H9 (cell line): ENCODE results near the gene CABLES2. TPM values are rescaled to one million over a fixed set of nuclear protein-coding genes. Genes with fewer than 3 reads are reported as not detected.
A peak's percentile ranks its signal among the peaks of the same experiment; 100 is the strongest.

ENCODE experiments used
- DNase-seq: peaks from one replicate; pipeline ENCODE4 v3.0.0-alpha.2; 2017
- H2AFZ ChIP-seq: one replicate; pipeline ENCODE4 v1.6.1; 2013; ENCODE audit warnings: mild to moderate bottlenecking, low read length, control low read depth, moderate library complexity
- H2AK5ac ChIP-seq: 2 replicates; pipeline ENCODE4 v1.6.1; 2013; ENCODE audit warnings: low read length, control low read depth, mixed read lengths; ENCODE audit not compliant: insufficient read length
- H2BK120ac ChIP-seq: one replicate; pipeline ENCODE4 v1.6.1; 2013; ENCODE audit warnings: low read depth, mild to moderate bottlenecking, low read length, control low read depth, inconsistent platforms; ENCODE audit not compliant: poor library complexity, severe bottlenecking
- H2BK12ac ChIP-seq: 2 replicates; pipeline ENCODE4 v1.6.1; 2013; ENCODE audit warnings: low read length, control low read depth, mixed read lengths, low read depth; ENCODE audit not compliant: insufficient read length
- H2BK15ac ChIP-seq: 2 replicates; pipeline ENCODE4 v1.6.1; 2013; ENCODE audit warnings: low read depth, low read length, control low read depth
- H2BK20ac ChIP-seq: one replicate; pipeline ENCODE4 v1.6.1; 2013; ENCODE audit warnings: low read depth, mild to moderate bottlenecking, low read length, control low read depth, inconsistent platforms; ENCODE audit not compliant: poor library complexity, severe bottlenecking
- H2BK5ac ChIP-seq: 2 replicates; pipeline ENCODE4 v1.6.1; 2013; ENCODE audit warnings: low read length, control low read depth, mixed read lengths; ENCODE audit not compliant: insufficient read length
- H3K14ac ChIP-seq: 2 replicates; pipeline ENCODE4 v1.6.1; 2013; ENCODE audit warnings: low read length, control low read depth; ENCODE audit not compliant: insufficient read depth
- H3K18ac ChIP-seq: 2 replicates; pipeline ENCODE4 v1.6.1; 2013; ENCODE audit warnings: low read depth, mild to moderate bottlenecking, mixed read lengths, low read length, control low read depth; ENCODE audit not compliant: insufficient read length
- H3K23ac ChIP-seq: 2 replicates; pipeline ENCODE4 v1.6.1; 2013; ENCODE audit warnings: low read length, control low read depth, mixed read lengths, low read depth; ENCODE audit not compliant: insufficient read length
- H3K23me2 ChIP-seq: 2 replicates; pipeline ENCODE4 v1.6.1; 2013; ENCODE audit warnings: low read depth, mild to moderate bottlenecking, mixed read lengths, low read length, control low read depth; ENCODE audit not compliant: insufficient read length, poor library complexity, severe bottlenecking
- H3K27ac ChIP-seq: 2 replicates; pipeline ENCODE4 v1.5.1; 2013; ENCODE audit warnings: low read length, control low read depth, mixed read lengths, low read depth; ENCODE audit not compliant: insufficient read length
- H3K27me3 ChIP-seq: 2 replicates; pipeline ENCODE4 v1.6.1; 2013; ENCODE audit warnings: low read length, control low read depth, inconsistent platforms; ENCODE audit not compliant: insufficient read depth
- H3K4ac ChIP-seq: 2 replicates; pipeline ENCODE4 v1.6.1; 2013; ENCODE audit warnings: low read depth, mild to moderate bottlenecking, control low read depth, inconsistent platforms, low read length, moderate library complexity
- H3K4me1 ChIP-seq: 2 replicates; pipeline ENCODE4 v1.6.1; 2013; ENCODE audit warnings: low read length, control low read depth, inconsistent platforms; ENCODE audit not compliant: insufficient read depth
- H3K4me2 ChIP-seq: 2 replicates; pipeline ENCODE4 v1.6.1; 2013; ENCODE audit warnings: low read length, control low read depth, mixed read lengths; ENCODE audit not compliant: insufficient read length, insufficient read depth
- H3K56ac ChIP-seq: 2 replicates; pipeline ENCODE4 v1.6.1; 2013; ENCODE audit warnings: low read depth, mild to moderate bottlenecking, mixed read lengths, low read length, control low read depth; ENCODE audit not compliant: insufficient read length
- H3K79me1 ChIP-seq: 2 replicates; pipeline ENCODE4 v1.6.1; 2013; ENCODE audit warnings: low read depth, mild to moderate bottlenecking, moderate library complexity, low read length, control low read depth, inconsistent platforms; ENCODE audit not compliant: insufficient read depth, poor library complexity, severe bottlenecking
- H3K79me2 ChIP-seq: 2 replicates; pipeline ENCODE4 v1.6.1; 2013; ENCODE audit warnings: low read length, control low read depth, inconsistent platforms; ENCODE audit not compliant: insufficient read depth
- H3K9ac ChIP-seq: 2 replicates; pipeline ENCODE4 v1.6.1; 2013; ENCODE audit warnings: low read length, control low read depth, mixed read lengths; ENCODE audit not compliant: insufficient read length; ENCODE audit errors: extremely low read depth
- H3K9me3 ChIP-seq: one replicate; pipeline ENCODE4 v1.6.1; 2013; ENCODE audit warnings: low read depth, low read length, inconsistent platforms; ENCODE audit not compliant: control insufficient read depth
- H3T11ph ChIP-seq: one replicate; pipeline ENCODE4 v1.6.1; 2013; ENCODE audit warnings: mild to moderate bottlenecking, low read length, control low read depth, inconsistent platforms
- H4K20me1 ChIP-seq: one replicate; pipeline ENCODE4 v1.6.1; 2013; ENCODE audit not compliant: control insufficient read depth, insufficient read length, insufficient read depth
- H4K5ac ChIP-seq: 2 replicates; pipeline ENCODE4 v1.6.1; 2013; ENCODE audit warnings: low read depth, mild to moderate bottlenecking, mixed read lengths, low read length, control low read depth; ENCODE audit not compliant: insufficient read length
- H4K8ac ChIP-seq: replicated peaks from 2 replicates; pipeline ENCODE4 v1.6.1; 2013; ENCODE audit warnings: low read length, control low read depth, mixed read lengths, low read depth; ENCODE audit not compliant: insufficient read length
- H4K91ac ChIP-seq: 2 replicates; pipeline ENCODE4 v1.6.1; 2013; ENCODE audit warnings: low read depth, mild to moderate bottlenecking, moderate library complexity, mixed read lengths, low read length, control low read depth; ENCODE audit not compliant: insufficient read length
- H3K27ac Mint-ChIP-seq, 3 experiments: 2 replicates in 2 of 3; 3 replicates in 1 of 3; pipeline ENCODE4 v1.8.0; 2020 to 2021; ENCODE audit warnings: mixed read lengths in 3 of 3, mild to moderate bottlenecking in 1 of 3, moderate library complexity in 1 of 3
- H3K27me3 Mint-ChIP-seq: 2 replicates; pipeline ENCODE4 v1.8.0; 2021; ENCODE audit warnings: low read depth, mild to moderate bottlenecking, moderate library complexity, mixed read lengths
- H3K36me3 Mint-ChIP-seq, 3 experiments: 2 replicates in 2 of 3; 3 replicates in 1 of 3; pipeline ENCODE4 v1.8.0; 2020 to 2021; ENCODE audit warnings: low read depth in 3 of 3, mixed read lengths in 3 of 3; ENCODE audit not compliant: insufficient read depth in 1 of 3
- H3K4me1 Mint-ChIP-seq, 2 experiments: 2 replicates each; pipeline ENCODE4 v1.8.0; 2020; ENCODE audit warnings: mixed read lengths in 2 of 2
- H3K4me3 Mint-ChIP-seq, 2 experiments: 2 replicates in 1 of 2; 3 replicates in 1 of 2; pipeline ENCODE4 v1.8.0; 2020 to 2021; ENCODE audit warnings: mild to moderate bottlenecking in 2 of 2, mixed read lengths in 2 of 2, moderate library complexity in 1 of 2
- H3K9me3 Mint-ChIP-seq, 2 experiments: 2 replicates in 1 of 2; 3 replicates in 1 of 2; pipeline ENCODE4 v1.8.0; 2020; ENCODE audit warnings: mild to moderate bottlenecking in 2 of 2, mixed read lengths in 2 of 2, moderate library complexity in 1 of 2
- whole genome bisulfite sequencing: extraction: QIAGEN DNeasy Blood & Tissue Kit; methylation state at CpG from one replicate; pipeline ENCODE4 v1.1.7; 2013; ENCODE audit warnings: missing lambda C conversion rate, low lambda C conversion rate, mixed read lengths; ENCODE audit not compliant: insufficient read length; ENCODE audit errors: extremely low coverage; 5-methylcytosine and 5-hydroxymethylcytosine counted together
- total RNA-seq: library from RNA; stranded (reverse); gene quantifications from 2 replicates; pipeline ENCODE4 v1.2.1, GENCODE V29; 2021
- TF ChIP-seq, protein P1 (sequence below): fragments of 200-600 bp; sonication (generic); conservative IDR thresholded peaks from 3 replicates; pipeline ENCODE4 v1.8.0; 2021; ENCODE audit warnings: antibody characterized with exemption, mild to moderate bottlenecking

Gene CABLES2
- total RNA-seq, 1 experiment from 2014 or later = 10.8 TPM

- H3T11ph ChIP-seq = no peak overlapping the region
- peak overlapping the region; percentile 90 to 94 (median 92); a peak in 4 of 7 replicates for H3K27ac Mint-ChIP-seq
- peaks cover 2 to 10% of the 10 kb centered on the region in 2 experiments for H3K9me3 Mint-ChIP-seq
- peaks cover 0 to 11% (median 5%) of the 10 kb centered on the region in 3 experiments; a peak in 6 of 7 replicates for H3K36me3 Mint-ChIP-seq
- no peaks in the 10 kb centered on the region for H3K9me3 ChIP-seq
- H3K14ac ChIP-seq = no peak overlapping the region; the same call in 1 of the 2 replicates
- no peaks in the 10 kb centered on the region for H3K79me2 ChIP-seq
- no peak overlapping the region for H4K8ac ChIP-seq
- H3K4me1 ChIP-seq = no peaks in the 10 kb centered on the region; the same call in 1 of the 2 replicates
- H3K27ac ChIP-seq = no peak overlapping the region
- H2AK5ac ChIP-seq = no peak overlapping the region
- H2BK20ac ChIP-seq = no peak overlapping the region
- no peaks in the 10 kb centered on the region for H3K23me2 ChIP-seq
- peak; percentile 94 for DNase-seq
- no peak overlapping the region for H2BK5ac ChIP-seq
- TF ChIP-seq, protein P1, sequence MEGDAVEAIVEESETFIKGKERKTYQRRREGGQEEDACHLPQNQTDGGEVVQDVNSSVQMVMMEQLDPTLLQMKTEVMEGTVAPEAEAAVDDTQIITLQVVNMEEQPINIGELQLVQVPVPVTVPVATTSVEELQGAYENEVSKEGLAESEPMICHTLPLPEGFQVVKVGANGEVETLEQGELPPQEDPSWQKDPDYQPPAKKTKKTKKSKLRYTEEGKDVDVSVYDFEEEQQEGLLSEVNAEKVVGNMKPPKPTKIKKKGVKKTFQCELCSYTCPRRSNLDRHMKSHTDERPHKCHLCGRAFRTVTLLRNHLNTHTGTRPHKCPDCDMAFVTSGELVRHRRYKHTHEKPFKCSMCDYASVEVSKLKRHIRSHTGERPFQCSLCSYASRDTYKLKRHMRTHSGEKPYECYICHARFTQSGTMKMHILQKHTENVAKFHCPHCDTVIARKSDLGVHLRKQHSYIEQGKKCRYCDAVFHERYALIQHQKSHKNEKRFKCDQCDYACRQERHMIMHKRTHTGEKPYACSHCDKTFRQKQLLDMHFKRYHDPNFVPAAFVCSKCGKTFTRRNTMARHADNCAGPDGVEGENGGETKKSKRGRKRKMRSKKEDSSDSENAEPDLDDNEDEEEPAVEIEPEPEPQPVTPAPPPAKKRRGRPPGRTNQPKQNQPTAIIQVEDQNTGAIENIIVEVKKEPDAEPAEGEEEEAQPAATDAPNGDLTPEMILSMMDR = peak; percentile 72
- no peak overlapping the region for H3K9ac ChIP-seq
- no peak overlapping the region for H3K56ac ChIP-seq
- no peak overlapping the region for H2BK15ac ChIP-seq
- no peak overlapping the region for H2BK120ac ChIP-seq
- no peak overlapping the region for H3K23ac ChIP-seq
- no peaks in the 10 kb centered on the region for H3K79me1 ChIP-seq
- H2AFZ ChIP-seq = no peak overlapping the region
- H4K5ac ChIP-seq = no peak overlapping the region
- peaks cover 17 to 22% of the 10 kb centered on the region in 2 experiments for H3K4me1 Mint-ChIP-seq
- H4K20me1 ChIP-seq = no peaks in the 10 kb centered on the region
- no peak overlapping the region for H4K91ac ChIP-seq
- no peak overlapping the region for H3K4me2 ChIP-seq
- no peak overlapping the region for H3K4ac ChIP-seq
- WGBS = no CpG with 5 or more reads among the region's 26 CpGs
- peaks cover 2% of the 10 kb centered on the region; the same call in 1 of the 2 replicates for H3K27me3 Mint-ChIP-seq
- H2BK12ac ChIP-seq = no peak overlapping the region
- H3K27me3 ChIP-seq = no peaks in the 10 kb centered on the region
- H3K4me3 Mint-ChIP-seq = no peak overlapping the region; a peak in 1 of 5 replicates
- peak overlapping the region; percentile 68 for H3K18ac ChIP-seq
Observed at GRCh38 chr20:62376112-62377063, 30.7 kb downstream of the CABLES2 start.
